ENCODE results near the gene POLDIP2. TPM values are rescaled to one million over a fixed set of nuclear protein-coding genes. Genes with fewer than 3 reads are reported as not detected.

Gene POLDIP2
- total RNA-seq, 2 donors from 2014 or later: 69.0 to 72.1 TPM

DNA sequence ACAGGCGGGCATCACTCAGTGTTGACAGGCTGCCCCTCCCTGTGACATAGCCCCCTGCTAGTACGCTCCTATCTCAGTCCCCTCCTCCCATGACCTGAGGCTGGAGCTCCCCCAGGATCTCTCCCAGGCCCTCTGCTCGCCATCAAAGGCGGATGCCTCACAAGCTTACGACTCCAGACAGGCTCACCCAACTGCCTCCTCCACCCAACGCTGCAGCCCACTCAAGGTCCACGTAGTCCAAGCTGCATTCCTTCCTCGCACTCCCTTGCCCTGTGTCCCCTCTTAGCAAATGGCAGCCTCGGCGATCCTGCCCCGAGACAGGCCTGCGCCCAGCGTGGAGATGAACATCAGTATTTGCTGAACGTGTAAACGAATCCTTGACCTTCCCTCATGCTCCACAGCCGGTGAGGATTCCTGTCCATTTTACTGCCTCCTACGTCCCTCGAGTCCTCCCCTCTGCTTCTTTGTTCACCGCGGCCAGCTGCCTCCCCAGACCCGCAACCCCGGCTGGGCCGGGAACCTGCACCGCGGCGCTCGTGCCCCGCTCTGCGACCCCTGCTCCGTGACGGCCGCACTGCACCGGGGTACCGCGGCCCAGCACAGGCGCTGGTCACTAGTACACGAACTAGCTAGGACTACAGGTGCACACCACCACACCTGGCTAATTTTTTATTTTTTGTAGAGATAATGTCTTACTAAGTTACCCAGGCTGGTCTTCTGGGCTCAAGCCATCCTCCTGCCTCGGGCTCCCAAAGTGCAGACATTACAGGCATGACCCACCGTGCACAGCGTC lies 39.2 kb downstream of the POLDIP2 start:
- 12 to 16% methylated on average over 10 to 40 of the region's 40 CpGs for WGBS, 2 experiments (ENCODE audit: insufficient coverage in 1 of 2, insufficient read length in 1 of 2)
- peak overlapping the region; percentile 88 for H3K27ac Mint-ChIP-seq
- H3K27me3 Mint-ChIP-seq (ENCODE audit: insufficient read depth): peaks cover 15% of the 10 kb centered on the region
- no peaks in the 10 kb centered on the region for H3K9me3 Mint-ChIP-seq
- no peaks in the 10 kb centered on the region for H3K9me3 ChIP-seq (ENCODE audit: control insufficient read depth, low read length)
- H3K4me1 ChIP-seq (ENCODE audit: control insufficient read depth, insufficient read depth, low read length): no peaks in the 10 kb centered on the region
- H3K36me3 Mint-ChIP-seq (ENCODE audit: low read depth): peaks cover 14% of the 10 kb centered on the region
- peak; percentile 84 for DNase-seq
- peak overlapping the region; percentile 94 for H3K4me3 ChIP-seq (ENCODE audit: low read length)
- H3K27me3 ChIP-seq (ENCODE audit: control insufficient read depth, insufficient read depth, low read length, poor library complexity, severe bottlenecking): peaks cover 5% of the 10 kb centered on the region
- H3K27ac ChIP-seq (ENCODE audit: low read depth, low read length): peak overlapping the region; percentile 77
- H3K4me3 Mint-ChIP-seq: peak overlapping the region; percentile 91
- H3K9ac ChIP-seq (ENCODE audit: extremely low read depth, low read length, poor library complexity, severe bottlenecking): no peak overlapping the region
- H3K36me3 ChIP-seq (ENCODE audit: control insufficient read depth, insufficient read depth, low read length): no peaks in the 10 kb centered on the region
- TF ChIP-seq, protein P1, sequence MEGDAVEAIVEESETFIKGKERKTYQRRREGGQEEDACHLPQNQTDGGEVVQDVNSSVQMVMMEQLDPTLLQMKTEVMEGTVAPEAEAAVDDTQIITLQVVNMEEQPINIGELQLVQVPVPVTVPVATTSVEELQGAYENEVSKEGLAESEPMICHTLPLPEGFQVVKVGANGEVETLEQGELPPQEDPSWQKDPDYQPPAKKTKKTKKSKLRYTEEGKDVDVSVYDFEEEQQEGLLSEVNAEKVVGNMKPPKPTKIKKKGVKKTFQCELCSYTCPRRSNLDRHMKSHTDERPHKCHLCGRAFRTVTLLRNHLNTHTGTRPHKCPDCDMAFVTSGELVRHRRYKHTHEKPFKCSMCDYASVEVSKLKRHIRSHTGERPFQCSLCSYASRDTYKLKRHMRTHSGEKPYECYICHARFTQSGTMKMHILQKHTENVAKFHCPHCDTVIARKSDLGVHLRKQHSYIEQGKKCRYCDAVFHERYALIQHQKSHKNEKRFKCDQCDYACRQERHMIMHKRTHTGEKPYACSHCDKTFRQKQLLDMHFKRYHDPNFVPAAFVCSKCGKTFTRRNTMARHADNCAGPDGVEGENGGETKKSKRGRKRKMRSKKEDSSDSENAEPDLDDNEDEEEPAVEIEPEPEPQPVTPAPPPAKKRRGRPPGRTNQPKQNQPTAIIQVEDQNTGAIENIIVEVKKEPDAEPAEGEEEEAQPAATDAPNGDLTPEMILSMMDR (conservative IDR thresholded peaks at IDR 0.05): no peak
- peaks cover 44% of the 10 kb centered on the region for H3K4me1 Mint-ChIP-seq

DNA sequence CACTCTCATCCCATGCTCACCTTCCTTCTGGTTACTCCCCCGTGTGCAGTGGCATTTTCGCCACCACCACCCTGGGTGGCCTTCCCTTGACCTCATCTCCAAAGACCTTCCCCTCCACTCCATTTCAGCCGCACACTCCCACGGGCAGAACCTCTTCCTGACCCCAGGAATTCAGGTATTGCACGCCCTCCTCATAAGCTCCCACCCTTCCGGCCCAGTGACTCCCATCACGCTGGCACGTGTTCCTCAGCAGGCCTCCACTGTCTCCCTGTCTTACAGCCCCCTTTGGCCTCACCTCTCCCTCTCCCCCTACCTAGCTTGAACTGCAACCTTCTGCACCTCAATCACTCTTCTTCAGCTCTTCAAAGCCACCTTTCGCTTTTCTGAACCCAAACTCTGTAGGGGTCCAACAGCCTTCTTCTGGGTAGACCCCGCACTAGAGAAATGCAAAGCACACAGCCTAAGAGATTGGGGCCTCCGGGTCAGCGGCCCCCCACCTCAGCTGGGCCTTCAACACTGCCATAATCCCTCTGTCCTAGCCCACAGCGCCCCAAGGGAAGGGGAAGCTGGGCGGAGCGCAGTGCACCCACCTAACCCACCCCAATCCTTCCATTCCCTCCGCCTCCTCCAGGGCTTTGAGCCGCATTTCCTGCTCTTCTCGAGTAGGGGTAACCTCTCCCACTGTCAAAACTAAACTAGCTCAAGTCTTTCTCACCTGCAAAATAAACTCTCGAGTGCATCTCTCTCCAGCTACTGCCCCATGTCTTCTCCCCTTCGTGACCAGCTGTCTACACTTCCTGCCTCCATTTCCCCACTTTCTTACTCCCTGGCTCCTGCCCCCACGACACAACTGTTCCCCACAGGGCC lies 40.0 kb downstream of the POLDIP2 start:
- peaks cover 15% of the 10 kb centered on the region for H3K27me3 Mint-ChIP-seq (ENCODE audit: insufficient read depth)
- peaks cover 10% of the 10 kb centered on the region for H3K36me3 Mint-ChIP-seq (ENCODE audit: low read depth)
- H3K27ac Mint-ChIP-seq: no peak overlapping the region
- Histone ChIP-seq H3K27me3 (ENCODE audit: control insufficient read depth, insufficient read depth, low read length, poor library complexity, severe bottlenecking) (peaks cover 5% of the 10 kb centered on the region), H3K27ac (ENCODE audit: low read depth, low read length) (no peak overlapping the region), H3K4me1 (ENCODE audit: control insufficient read depth, insufficient read depth, low read length) (no peaks in the 10 kb centered on the region), H3K9ac (ENCODE audit: extremely low read depth, low read length, poor library complexity, severe bottlenecking) (no peak overlapping the region), H3K36me3 (ENCODE audit: control insufficient read depth, insufficient read depth, low read length) (no peaks in the 10 kb centered on the region), H3K9me3 (ENCODE audit: control insufficient read depth, low read length) (no peaks in the 10 kb centered on the region), H3K4me3 (ENCODE audit: low read length) (peak overlapping the region; percentile 94)
- TF ChIP-seq, protein P1 (conservative IDR thresholded peaks at IDR 0.05): no peak
- peak overlapping the region; percentile 91 for H3K4me3 Mint-ChIP-seq
- H3K9me3 Mint-ChIP-seq: no peaks in the 10 kb centered on the region
- DNase-seq: peak; percentile 72
- WGBS, 2 experiments (ENCODE audit: insufficient coverage in 1 of 2, insufficient read length in 1 of 2): 77 to 84% methylated on average over 17 to 21 of the region's 21 CpGs
- peaks cover 38% of the 10 kb centered on the region for H3K4me1 Mint-ChIP-seq

- Histone ChIP-seq H3K27me3 (ENCODE audit: control insufficient read depth, insufficient read depth, low read length, poor library complexity, severe bottlenecking) (peaks cover 5% of the 10 kb centered on the region), H3K4me1 (ENCODE audit: control insufficient read depth, insufficient read depth, low read length) (no peaks in the 10 kb centered on the region), H3K9ac (ENCODE audit: extremely low read depth, low read length, poor library complexity, severe bottlenecking) (no peak overlapping the region), H3K9me3 (ENCODE audit: control insufficient read depth, low read length) (no peaks in the 10 kb centered on the region), H3K4me3 (ENCODE audit: low read length) (no peak overlapping the region), H3K27ac (ENCODE audit: low read depth, low read length) (no peak overlapping the region), H3K36me3 (ENCODE audit: control insufficient read depth, insufficient read depth, low read length) (no peaks in the 10 kb centered on the region)
- H3K27ac Mint-ChIP-seq: no peak overlapping the region
- WGBS, 2 experiments (ENCODE audit: insufficient coverage in 1 of 2, insufficient read length in 1 of 2): 94 to 95% methylated on average over 3 to 4 of the region's 4 CpGs
- no peak for DNase-seq
- TF ChIP-seq, protein P1 (conservative IDR thresholded peaks at IDR 0.05): no peak
- H3K36me3 Mint-ChIP-seq (ENCODE audit: low read depth): peaks cover 7% of the 10 kb centered on the region
- no peak overlapping the region for H3K4me3 Mint-ChIP-seq
- H3K4me1 Mint-ChIP-seq: peaks cover 30% of the 10 kb centered on the region
- H3K27me3 Mint-ChIP-seq (ENCODE audit: insufficient read depth): peaks cover 15% of the 10 kb centered on the region
- H3K9me3 Mint-ChIP-seq: no peaks in the 10 kb centered on the region
These were observed 41.3 kb downstream of the POLDIP2 start for GRCh38 chr17:28315846-28316705.
